PFSK-1 (cell line): Measurements from ENCODE around the gene RERE.

ENCODE experiments used
- POLR2AphosphoS5 ChIP-seq: IDR thresholded peaks from 2 replicates; pipeline ENCODE4 v1.6.1; 2012; ENCODE audit warnings: low read depth, mild to moderate bottlenecking, control low read depth, low read length, moderate library complexity
- SIN3A ChIP-seq: IDR thresholded peaks from 2 replicates; pipeline ENCODE4 v1.6.1; 2012; ENCODE audit warnings: mild to moderate bottlenecking, low read length, moderate library complexity, borderline replicate concordance; ENCODE audit not compliant: insufficient read depth
- TAF1 ChIP-seq: IDR thresholded peaks from 2 replicates; pipeline ENCODE4 v1.6.1; 2012; ENCODE audit warnings: low read length, control low read depth, borderline replicate concordance; ENCODE audit not compliant: insufficient read depth
- TF ChIP-seq, protein P1 (sequence below), 2 experiments: IDR thresholded peaks; 2 replicates each; pipeline versions ENCODE4 v1.6.1 to v1.8.0; 2011 to 2012; ENCODE audit warnings: low read depth in 2 of 2, low read length in 2 of 2, control low read depth in 1 of 2, inconsistent platforms in 1 of 2, mild to moderate bottlenecking in 1 of 2, moderate library complexity in 1 of 2; ENCODE audit not compliant: insufficient read depth in 1 of 2

- TF ChIP-seq, protein P1, sequence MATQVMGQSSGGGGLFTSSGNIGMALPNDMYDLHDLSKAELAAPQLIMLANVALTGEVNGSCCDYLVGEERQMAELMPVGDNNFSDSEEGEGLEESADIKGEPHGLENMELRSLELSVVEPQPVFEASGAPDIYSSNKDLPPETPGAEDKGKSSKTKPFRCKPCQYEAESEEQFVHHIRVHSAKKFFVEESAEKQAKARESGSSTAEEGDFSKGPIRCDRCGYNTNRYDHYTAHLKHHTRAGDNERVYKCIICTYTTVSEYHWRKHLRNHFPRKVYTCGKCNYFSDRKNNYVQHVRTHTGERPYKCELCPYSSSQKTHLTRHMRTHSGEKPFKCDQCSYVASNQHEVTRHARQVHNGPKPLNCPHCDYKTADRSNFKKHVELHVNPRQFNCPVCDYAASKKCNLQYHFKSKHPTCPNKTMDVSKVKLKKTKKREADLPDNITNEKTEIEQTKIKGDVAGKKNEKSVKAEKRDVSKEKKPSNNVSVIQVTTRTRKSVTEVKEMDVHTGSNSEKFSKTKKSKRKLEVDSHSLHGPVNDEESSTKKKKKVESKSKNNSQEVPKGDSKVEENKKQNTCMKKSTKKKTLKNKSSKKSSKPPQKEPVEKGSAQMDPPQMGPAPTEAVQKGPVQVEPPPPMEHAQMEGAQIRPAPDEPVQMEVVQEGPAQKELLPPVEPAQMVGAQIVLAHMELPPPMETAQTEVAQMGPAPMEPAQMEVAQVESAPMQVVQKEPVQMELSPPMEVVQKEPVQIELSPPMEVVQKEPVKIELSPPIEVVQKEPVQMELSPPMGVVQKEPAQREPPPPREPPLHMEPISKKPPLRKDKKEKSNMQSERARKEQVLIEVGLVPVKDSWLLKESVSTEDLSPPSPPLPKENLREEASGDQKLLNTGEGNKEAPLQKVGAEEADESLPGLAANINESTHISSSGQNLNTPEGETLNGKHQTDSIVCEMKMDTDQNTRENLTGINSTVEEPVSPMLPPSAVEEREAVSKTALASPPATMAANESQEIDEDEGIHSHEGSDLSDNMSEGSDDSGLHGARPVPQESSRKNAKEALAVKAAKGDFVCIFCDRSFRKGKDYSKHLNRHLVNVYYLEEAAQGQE (IDR thresholded peaks at IDR 0.05; ENCODE audit: insufficient read depth in 1 of 2, low read depth in 2 of 2, low read length in 2 of 2) = no peak
- TF ChIP-seq SIN3A (no peak), POLR2AphosphoS5 (no peak), TAF1 (no peak)
These were observed 311.0 kb downstream of the RERE start for GRCh38 chr1:8506456-8506855.
